NOMO-1 treated with dmso at 0.1 percent for 144 hours (cell line): Measurements from ENCODE around the gene IL11.

Source experiments
- DNase-seq: peaks from one replicate; lab custom pipeline; 2025; ENCODE audit not compliant: unreplicated experiment; lab: John Stamatoyannopoulos, UW

The IL11 gene

DNA sequence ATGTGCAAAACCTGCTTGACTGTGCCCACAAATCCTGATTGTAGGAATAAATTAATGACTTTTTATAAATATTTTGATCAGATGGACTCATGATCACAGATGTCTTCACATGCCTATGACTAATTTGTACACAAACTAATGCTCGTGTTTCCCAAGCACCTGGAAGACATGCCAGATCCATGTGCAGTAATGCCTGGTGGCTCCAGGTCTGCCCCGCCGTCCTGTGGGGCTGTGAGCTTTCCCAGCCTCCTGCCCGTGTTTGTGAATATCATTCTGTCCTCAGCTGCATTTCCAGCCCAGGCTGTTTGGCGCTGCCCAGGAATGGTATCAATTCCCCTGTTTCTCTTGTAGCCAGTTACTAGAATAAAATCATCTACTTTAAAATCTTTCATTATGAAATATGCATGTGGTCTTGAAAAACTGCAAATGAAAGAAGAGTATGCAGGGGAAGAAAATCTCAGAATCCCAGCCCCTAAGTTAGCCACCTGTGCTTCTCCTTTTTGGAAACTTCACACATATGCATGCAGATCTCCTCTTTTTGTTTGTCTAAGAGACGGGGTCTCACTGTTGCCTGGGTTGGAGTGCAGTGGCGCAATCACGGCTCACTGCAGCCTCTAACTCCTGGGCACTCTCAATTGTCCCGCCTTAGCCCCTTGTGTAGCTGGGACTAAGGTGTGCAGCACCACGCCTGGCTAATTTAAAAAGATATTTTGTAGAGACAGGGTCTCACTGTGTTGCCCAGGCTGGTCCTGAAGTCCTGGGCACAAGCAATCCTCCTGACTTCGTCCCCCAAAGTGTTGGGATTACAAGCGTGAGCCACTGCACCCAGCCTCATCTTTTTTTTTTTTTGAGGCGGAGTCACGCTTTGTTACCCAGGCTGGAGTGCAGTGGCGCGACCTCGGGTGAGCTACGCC, 21.7 kb upstream of the IL11 start:
- DNase-seq = no peak

DNA sequence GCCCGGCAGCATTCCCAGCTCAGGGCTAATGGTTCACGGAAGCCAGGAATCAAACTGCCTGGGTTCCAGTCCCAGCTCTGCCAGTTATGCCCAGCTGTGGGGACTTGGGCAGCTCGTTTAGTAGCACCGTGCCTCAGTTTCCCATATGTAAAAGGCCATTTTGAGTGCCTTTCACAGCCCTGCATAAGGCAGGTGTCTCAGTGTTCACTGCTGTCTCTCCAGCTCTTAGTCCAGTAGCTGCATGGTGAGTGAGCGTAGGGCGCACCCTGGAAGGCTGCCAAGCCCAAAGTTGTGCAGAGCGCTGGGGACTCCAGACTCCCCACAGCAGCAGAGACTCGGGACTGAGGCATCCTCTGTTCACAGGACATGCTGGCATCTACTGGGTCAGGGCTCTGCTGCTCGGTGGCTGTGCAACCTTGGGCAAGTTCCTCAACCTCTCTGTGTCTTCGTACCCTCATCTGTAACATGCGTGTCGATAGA, 21.0 kb upstream of the IL11 start:
- no peak for DNase-seq

DNA sequence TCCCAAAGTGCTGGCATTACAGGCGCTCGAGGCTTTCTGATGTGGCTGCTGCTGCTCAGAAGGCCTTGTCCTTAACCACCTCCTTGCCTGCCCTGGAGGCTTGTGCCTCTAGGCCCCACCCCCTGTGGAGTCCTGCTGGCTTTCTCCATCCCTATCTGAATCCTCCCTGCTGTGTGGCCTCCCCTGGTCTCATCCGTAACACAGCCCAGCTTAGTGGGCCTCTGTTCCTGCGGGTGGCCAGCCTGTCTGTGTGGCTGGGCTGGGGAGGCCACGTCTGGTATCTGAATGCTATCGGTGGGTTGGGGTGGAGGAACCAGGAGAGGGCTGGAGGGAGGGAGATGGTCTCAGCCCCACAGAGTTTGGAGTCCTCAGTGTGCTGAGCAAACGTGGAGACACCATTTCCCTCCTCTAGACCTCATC, 20.2 kb upstream of the IL11 start:
- no peak for DNase-seq

DNA sequence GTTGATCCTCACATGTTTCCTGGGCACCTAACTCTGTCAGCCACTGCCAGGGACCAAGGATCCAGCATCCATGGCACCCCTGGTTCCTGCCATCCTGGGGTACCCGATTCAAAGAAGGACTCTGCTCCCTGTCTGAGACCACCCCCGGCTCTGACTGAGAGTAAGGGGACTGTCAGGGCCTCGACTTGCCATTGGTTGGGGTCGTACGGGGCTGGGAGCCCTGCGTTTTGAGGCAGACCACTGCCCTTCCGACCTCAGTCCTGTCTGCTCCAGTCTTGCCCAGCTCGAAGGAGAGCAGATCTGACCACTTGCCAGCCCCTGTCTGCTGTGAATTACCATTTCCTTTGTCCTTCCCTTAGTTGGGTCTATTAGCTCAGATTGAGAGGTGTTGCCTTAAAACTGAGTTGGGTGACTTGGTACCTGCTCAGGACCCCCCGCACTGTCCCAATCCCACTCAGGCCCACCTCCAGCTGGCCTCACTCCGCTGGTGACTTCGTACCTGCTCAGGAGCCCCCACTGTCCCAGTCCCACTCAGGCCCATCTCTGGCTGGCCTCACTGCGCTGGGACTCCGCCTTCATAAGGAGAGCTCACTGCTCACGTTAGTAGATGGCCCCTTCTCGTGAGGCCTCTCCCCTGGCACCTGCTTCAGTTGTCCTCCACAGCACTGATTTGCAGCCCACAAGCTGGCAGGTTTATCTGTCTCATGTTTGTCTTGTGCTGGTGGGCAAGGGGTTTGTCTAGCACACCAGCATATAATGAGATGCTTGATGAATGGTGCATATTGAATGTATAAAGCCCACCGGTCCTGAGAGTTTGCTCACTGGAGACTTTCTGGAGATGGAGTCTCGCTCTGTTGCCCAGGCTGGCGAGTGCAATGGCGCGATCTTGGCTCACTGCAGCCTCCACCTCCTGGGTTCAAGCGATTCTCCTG, 19.4 kb upstream of the IL11 start:
- DNase-seq = no peak

DNA sequence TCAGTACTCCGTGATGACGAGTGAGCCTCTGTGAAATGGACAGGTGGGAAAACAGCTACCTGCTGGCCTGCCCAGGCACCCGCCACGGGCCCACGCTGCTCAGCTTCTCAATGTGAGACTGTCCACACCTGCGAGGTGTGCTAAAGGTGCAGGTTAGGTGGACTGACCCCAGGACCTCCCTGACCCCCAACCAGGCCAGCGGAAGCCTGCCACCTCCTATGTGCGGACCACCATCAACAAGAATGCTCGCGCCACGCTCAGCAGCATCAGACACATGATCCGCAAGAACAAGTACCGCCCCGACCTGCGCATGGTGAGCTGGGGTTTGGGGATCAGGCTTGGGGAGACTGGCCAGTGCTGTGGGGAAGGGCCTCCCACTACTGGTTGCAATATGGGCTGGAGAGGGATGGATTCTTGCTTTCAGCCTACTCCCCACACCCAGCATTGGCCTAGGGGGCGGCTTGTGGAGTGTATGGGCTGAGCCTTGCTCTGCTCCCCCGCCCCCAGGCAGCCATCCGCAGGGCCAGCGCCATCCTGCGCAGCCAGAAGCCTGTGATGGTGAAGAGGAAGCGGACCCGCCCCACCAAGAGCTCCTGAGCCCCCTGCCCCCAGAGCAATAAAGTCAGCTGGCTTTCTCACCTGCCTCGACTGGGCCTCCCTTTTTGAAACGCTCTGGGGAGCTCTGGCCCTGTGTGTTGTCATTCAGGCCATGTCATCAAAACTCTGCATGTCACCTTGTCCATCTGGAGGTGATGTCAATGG, 17.7 kb upstream of the IL11 start:
- DNase-seq = no peak

DNA sequence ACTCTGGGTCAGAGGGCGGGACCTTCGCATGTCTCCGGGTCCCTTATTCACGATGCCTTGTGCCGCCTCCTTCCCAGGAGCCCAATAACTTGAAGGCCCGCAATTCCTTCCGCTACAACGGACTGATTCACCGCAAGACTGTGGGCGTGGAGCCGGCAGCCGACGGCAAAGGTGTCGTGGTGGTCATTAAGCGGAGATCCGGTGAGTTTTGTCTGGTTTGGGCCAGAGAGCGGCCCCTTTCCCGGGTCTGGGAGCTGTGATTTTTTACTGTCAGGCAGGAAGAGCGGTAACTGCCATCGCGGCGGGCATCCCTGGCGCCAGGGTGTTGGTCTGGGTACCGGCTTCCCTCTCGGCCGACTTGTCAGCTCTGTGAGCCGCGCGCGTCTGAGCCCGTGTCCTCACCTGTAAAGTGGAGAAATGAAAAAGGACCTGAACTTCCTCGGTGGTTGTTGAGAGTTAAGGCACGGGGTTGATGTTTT, 16.3 kb upstream of the IL11 start:
- no peak for DNase-seq

DNA sequence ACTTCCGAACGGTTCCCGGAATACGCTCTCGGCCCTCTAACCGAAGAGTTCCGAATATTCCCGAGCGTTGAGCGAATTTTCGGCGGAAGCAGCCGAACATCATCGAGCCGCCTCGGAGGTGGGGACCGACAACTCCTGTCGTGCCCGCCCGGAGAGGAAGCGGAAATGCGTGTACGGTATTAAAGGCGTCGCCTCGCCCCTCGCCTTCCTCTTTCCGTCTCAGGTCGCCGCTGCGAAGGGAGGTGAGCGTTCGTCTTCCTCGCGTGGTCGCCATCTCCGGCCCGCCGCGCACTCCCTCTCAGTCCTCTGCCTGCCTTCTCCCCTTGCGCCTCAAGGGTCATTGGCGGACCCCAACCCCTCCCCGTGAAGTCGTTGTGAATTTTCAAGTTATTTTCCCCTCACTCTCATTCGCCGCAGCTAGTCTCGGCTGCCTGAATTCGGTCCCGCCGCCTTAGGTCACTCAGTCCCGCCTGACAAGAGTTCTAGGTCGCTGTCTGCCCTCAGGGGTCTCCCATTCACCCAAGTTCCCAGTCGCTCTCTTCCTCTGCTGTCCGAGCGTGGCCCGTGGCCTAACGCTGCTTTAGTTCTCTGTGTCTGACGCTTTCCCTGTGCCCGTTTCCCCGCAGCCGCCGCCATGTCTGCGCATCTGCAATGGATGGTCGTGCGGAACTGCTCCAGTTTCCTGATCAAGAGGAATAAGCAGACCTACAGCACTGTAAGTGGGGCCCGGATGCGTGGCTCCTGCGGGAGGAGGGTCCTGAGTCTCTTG, 15.6 kb upstream of the IL11 start, which contains the start of gene RPL28:
Gene RPL28, plus strand, starts transcription at position 209 of the 769 bp plus-strand sequence. Its CDS starts 426 bp downstream, at position 635.
- peak; percentile 98 for DNase-seq

DNA sequence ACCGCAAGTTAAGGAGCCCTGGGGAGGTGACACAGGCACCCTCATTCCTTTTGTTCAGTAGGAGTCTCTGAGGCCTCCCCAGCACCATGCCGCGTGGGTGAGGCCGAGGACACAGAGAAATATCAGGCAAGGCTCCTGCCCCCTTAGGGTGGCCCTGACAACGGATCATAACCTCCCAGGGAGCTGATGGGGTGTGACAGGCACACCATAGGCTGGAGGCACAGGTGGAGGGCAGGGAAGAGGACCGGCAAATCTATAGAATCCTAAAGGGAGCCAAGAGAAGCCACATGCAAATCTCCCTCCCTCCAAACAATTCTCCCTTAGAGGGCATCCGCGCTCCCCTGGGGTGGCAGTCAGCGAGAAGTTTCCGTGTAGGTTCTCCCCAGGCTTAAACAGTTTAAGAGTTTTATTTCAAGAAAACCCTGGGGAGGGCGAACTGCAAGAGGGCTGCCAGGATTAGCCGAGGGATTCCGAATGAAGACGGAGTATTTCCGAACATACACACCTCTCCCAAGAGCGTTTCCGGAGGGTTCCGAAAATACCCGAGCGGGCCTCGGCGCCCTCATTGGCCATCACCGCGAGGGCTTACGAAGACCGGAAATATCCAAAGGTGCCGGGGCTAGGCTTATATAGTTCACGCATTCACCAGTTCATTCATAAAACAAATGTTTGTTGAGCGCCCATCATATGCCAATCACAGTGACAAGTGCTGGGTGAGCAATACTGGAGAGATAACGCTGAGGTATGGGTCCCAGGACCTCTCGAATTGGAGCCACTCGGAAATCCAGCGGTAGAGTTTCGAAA, 14.9 kb upstream of the IL11 start:
- DNase-seq = peak; percentile 94

DNA sequence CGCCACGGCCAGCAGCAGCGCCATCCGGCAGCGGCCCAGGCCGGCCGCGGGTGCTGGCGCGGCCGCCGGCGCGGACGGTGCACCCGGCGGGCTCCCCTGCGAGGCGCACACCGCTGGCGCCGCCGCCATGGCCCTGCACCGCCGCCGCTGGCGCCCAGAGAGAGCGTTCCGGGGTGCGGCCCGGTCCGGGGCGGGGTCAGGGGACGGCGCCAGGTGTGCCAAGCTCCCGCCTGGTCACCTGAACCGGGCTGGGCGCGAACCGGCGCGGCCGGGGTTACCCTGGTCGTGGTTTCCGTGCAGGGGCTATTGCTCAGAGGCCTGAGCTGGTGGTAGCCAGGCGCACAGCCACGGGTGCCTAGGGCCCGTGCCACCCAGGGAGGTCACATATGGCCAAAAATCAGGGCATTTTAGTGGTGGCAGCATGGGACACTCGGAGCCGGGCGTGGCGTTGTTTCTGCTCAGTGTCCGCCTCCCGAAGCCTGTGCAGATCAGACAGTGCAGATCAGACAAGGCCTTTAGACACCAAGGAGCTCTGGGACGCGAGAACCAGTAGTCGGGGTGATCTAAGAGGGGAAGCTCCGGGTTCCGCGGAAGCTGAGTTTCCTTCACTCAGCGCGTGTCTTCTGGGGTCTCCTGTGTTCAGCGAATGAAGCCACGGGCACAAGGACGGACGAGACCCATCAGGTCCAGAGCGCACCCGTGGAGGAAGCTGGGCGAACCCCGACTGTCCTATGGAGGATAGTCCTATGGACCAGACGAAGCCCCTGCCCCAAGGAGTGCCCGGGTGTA, 14.1 kb upstream of the IL11 start, which contains the start of gene TMEM238:
Gene TMEM238, minus strand, starts transcription at position 162 of the 789 bp plus-strand sequence. Its CDS starts 33 bp downstream, at position 129.
- peak; percentile 25 for DNase-seq

DNA sequence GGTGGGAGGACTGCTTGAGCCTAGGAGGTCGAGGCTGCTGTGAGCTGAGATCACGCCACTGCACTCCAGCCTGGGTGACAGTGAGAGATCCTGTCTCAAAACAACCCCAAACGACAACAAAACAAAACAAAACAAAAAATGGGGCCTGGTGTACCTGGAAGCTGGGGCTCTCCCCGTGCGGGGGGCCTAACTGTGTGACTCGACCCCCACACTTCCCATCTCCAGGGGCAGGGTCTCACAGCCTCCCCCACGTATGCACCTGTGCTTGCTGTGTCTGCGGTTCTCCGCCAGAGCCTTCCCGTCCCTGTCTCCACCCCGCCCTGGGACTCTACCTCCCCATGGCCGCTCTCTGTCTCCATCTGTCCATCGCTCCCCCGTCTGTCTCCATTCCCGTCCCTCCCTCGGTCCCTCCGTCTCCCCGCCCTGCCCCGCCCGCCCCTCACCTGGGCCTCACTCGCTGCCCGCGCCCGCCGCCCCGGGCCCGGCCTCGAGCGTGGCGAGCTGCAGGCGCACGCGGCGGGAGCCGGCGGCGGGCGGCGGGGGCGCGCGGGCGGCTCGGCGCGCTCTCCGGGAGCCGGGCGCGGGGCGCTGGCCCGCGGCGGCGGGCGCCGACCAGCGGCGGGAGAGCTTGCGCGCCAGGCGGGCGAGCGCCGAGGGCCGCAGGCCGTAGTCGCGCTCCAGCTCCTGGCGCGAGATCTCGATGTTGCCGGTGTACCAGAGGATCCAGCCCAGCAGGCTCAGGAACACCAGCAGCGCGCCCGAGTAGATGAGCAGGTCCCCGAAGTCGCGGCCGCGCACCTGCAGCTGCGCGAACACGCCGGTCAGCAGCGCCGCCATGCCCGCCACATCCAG, 13.2 kb upstream of the IL11 start:
- peak; percentile 60 for DNase-seq

DNA sequence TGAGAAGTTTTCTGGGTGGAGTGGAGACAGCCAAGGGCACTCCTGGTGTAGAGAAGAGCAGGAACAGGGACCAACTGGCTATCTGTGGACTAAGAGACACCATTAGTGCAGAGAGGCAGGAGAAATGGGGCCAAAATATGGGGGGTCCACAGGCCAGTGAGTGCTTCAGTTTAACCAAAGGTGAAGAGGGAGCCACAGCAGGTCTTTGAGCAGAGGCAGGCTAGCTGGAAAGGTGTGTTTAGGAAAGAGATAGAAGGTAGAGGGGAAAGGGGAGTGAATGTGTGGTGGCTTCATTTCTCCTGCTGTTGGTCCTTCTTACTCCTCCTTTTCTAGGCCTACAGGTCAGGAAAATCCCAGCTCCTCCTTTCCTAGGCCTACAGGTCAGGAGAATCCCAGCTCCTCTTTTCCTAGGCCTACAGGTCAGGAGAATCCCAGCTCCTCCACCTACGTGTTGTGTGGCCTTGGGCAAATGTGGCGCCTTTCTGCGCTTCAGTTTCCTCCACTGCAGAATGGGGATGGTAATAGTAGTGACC, 12.3 kb upstream of the IL11 start:
- DNase-seq = no peak

DNA sequence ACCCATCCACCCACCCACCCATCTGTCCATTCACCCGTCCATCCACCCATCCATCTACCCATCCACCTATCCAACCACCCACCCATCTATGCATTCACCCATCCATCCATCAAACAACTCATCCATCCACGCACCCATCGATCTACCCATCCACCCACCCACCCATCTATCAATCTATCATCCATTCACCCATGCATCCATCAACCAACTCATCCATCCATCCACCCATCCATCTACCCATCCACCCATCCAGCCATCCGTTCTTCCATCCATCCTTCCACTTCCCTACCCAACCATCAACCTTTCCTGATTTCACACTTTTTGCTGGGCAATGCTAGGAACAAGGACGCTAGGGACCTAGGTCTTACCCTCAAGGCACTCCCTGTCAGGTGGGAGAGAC, 11.8 kb upstream of the IL11 start:
- no peak for DNase-seq

DNA sequence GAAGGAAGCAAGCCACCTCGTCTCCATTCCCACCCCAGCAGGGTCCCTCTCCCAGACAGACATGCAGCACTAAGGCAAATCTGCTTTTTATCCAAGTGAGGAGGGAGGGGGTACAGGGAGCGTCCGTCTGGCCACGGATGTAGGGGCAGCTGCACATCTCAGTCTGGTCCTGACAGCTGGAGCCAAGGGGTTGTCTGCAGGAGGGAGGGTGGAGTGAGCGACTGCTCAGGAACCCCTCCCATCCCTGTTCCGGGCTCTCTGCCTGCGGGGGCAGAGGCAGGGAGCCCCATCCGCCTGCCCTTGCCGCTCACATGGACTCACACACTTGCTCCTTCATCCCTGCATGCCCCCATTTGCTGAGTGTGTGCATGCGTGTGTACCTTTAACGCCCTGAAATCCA, 8.9 kb upstream of the IL11 start:
- DNase-seq = no peak

DNA sequence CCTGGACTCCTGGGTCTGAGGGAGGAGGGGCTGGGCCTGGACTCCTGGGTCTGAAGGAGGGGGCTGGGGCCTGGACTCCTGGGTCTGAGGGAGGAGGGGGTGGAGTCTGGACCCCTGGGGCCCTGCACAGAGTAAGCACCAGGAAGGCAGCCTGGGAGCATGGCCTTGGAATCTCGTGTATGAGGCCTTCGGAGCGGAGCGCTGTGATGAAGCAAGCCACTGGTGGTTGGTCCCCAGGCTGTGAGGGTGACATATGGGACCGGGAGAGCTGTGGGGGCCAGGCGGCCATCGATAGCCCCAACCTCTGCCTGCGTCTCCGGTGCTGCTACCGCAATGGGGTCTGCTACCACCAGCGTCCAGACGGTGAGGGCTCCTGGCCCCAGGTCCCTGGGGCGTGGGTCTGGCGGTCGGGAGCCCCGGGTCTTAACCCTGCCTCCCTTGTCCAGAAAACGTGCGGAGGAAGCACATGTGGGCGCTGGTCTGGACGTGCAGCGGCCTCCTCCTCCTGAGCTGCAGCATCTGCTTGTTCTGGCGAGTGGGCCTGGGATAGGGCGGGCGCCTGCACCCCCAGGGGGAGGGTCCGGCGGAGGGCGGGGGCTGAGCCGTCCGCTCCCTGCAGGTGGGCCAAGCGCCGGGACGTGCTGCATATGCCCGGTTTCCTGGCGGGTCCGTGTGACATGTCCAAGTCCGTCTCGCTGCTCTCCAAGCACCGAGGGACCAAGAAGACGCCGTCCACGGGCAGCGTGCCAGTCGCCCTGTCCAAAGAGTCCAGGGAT, 7.3 kb upstream of the IL11 start:
- DNase-seq = no peak

DNA sequence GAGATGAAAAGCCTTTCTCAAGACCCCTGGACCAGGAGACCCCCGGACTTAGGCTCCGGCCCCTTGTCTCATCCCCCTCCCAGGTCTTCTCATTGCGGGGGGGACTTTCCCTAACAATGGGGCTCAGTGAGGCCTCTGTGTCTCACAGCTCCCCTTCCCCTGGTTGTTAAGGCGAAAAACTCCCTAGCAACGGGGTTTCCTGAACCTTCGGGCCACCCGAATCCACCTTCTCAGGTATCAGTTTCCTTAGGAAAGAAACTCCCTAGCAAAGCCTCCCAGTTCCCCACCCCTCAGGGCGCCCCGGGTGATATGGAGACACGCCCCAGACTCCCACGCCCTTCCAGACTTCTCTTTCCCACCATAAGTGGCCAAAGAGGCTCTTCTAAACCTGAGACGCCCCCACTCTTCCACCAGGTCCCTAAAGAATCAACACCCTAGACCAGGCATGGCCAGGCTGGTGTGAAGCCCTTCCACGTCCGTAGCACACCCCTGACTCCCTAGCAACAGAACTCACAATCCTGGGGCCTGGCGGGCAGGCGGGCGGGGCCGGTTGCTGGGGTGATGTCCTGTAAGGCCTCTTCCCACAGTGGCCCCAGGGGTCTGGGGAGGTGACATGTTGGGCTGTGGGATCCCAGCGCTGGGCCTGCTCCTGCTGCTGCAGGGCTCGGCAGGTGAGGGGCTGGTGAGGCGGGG, 6.1 kb upstream of the IL11 start, which contains the start of gene TMEM190:
Gene TMEM190, plus strand, starts transcription at position 586 of the 693 bp plus-strand sequence. Its CDS starts 28 bp downstream, at position 614.
- no peak for DNase-seq
